A549 (cell line): Measurements from ENCODE around the gene TPD52L1. TPM values are rescaled to one million over a fixed set of nuclear protein-coding genes. Genes with fewer than 3 reads are reported as not detected.

Source experiments
- ATAC-seq, 2 experiments: fragments of 200-7000 bp in 1 of 2; fragments of >200 bp in 1 of 2; cut with Nextera tagmentation in 1 of 2; cut with Tn5 transposase in 1 of 2; 3 replicates each; pipeline versions ENCODE4 v1.8.0 to v1.9.1; 2018 to 2020; ENCODE audit warnings: mild to moderate bottlenecking in 1 of 2, moderate library complexity in 1 of 2
- CTCF ChIA-PET: fragments of 300-600 bp; sonication (Branson Sonifier 250); formaldehyde crosslinking; extraction: SDS; loops from one replicate; lab custom pipeline; 2021; ENCODE audit warnings: antibody characterized with exemption, inconsistent platforms; lab: Yijun Ruan, JAX
- POLR2A ChIA-PET: fragments of 350-600 bp; formaldehyde crosslinking; extraction: SDS; loops from one replicate; lab custom pipeline; 2021; ENCODE audit warnings: antibody characterized with exemption, inconsistent platforms; lab: Yijun Ruan, JAX
- DNase-seq, 2 experiments: peaks; one replicate each; pipeline versions ENCODE4 v3.0.0 to v3.0.0-alpha.2; 2011 to 2016; ENCODE audit warnings: low read depth in 1 of 2, low spot score in 1 of 2
- FAIRE-seq: peaks from 2 replicates; lab custom pipeline; 2011; peaks lifted over from hg19 to GRCh38; lab: Jason Lieb, UNC
- H3K27ac ChIP-seq, 2 experiments: fragments of >200 bp; sonication (Bioruptor Twin); formaldehyde crosslinking; 3 replicates each; pipeline ENCODE4 v1.5.1; 2016 to 2017
- H3K4me1 ChIP-seq: fragments of >200 bp; sonication (Bioruptor Twin); formaldehyde crosslinking; 3 replicates; pipeline ENCODE4 v1.6.1; 2016
- H3K4me2 ChIP-seq: fragments of >200 bp; sonication (Bioruptor Twin); formaldehyde crosslinking; 3 replicates; pipeline ENCODE4 v1.6.1; 2016
- H3K4me3 ChIP-seq: fragments of >200 bp; sonication (Bioruptor Twin); formaldehyde crosslinking; 3 replicates; pipeline ENCODE4 v1.5.1; 2016
- H3K9me3 ChIP-seq: fragments of >200 bp; sonication (Bioruptor Twin); formaldehyde crosslinking; 3 replicates; pipeline ENCODE4 v1.6.1; 2016
- CEBPB ChIP-seq, 2 experiments: fragments of >200 bp in 1 of 2; sonication (Bioruptor Twin) in 1 of 2; formaldehyde crosslinking in 1 of 2; IDR thresholded peaks; 2 replicates each; pipeline ENCODE4 v1.6.1; 2012 to 2016
- CHD4 ChIP-seq: fragments of 200-600 bp; sonication (generic); IDR thresholded peaks from 2 replicates; pipeline ENCODE4 v1.6.1; 2016; ENCODE audit warnings: antibody characterized with exemption, mild to moderate bottlenecking, borderline replicate concordance
- E2F6 ChIP-seq: IDR thresholded peaks from 2 replicates; pipeline ENCODE4 v1.6.1; 2012; ENCODE audit warnings: low read depth, borderline replicate concordance
- EHMT2 ChIP-seq: fragments of 200-600 bp; sonication (generic); IDR thresholded peaks from 2 replicates; pipeline ENCODE4 v1.6.1; 2016; ENCODE audit warnings: antibody characterized with exemption, low read depth, mild to moderate bottlenecking, moderate library complexity
- ELK1 ChIP-seq: fragments of 150-350 bp; IDR thresholded peaks from 2 replicates; pipeline ENCODE4 v1.6.1; 2014; ENCODE audit warnings: low read depth, mild to moderate bottlenecking, low read length
- FOSB ChIP-seq: fragments of 250-450 bp; sonication (Bioruptor Pico); IDR thresholded peaks from 2 replicates; pipeline ENCODE4 v1.5.0; 2020; ENCODE audit warnings: mild to moderate bottlenecking, moderate library complexity
- HDAC2 ChIP-seq: fragments of 200-600 bp; sonication (generic); IDR thresholded peaks from 2 replicates; pipeline ENCODE4 v1.6.1; 2016
- HEYL ChIP-seq: fragments of 250-450 bp; sonication (Bioruptor Pico); IDR thresholded peaks from 2 replicates; pipeline ENCODE4 v1.8.0; 2021; ENCODE audit warnings: mild to moderate bottlenecking, moderate library complexity
- HMGXB4 ChIP-seq: fragments of 250-450 bp; sonication (Bioruptor Pico); IDR thresholded peaks from 2 replicates; pipeline ENCODE4 v1.5.0; 2021; ENCODE audit warnings: mild to moderate bottlenecking, moderate library complexity, borderline replicate concordance
- HOXA7 ChIP-seq: fragments of 250-450 bp; sonication (Bioruptor Pico); IDR thresholded peaks from 2 replicates; pipeline ENCODE4 v1.5.0; 2020; ENCODE audit warnings: mild to moderate bottlenecking, moderate library complexity
- HOXB13 ChIP-seq: fragments of 250-450 bp; sonication (Bioruptor Pico); IDR thresholded peaks from 2 replicates; pipeline ENCODE4 v1.5.0; 2020; ENCODE audit warnings: low read depth, mild to moderate bottlenecking, moderate library complexity
- KDM5A ChIP-seq: fragments of 200-600 bp; sonication (generic); IDR thresholded peaks from 2 replicates; pipeline ENCODE4 v1.6.1; 2016; ENCODE audit warnings: antibody characterized with exemption, mild to moderate bottlenecking
- NFE2L2 ChIP-seq: fragments of 150-350 bp; conservative IDR thresholded peaks from 2 replicates; pipeline ENCODE4 v1.6.1; 2014; ENCODE audit warnings: low read length
- NR3C1 ChIP-seq: fragments of >200 bp; sonication (Bioruptor Twin); formaldehyde crosslinking; IDR thresholded peaks from 3 replicates; pipeline ENCODE4 v1.6.1; 2017
- POLR2AphosphoS2 ChIP-seq: conservative IDR thresholded peaks from 2 replicates; pipeline ENCODE4 v1.6.1; 2012; ENCODE audit warnings: low read length, improper control_type of control experiment, inconsistent platforms
- RAD21 ChIP-seq, 2 experiments: fragments of >200 bp in 1 of 2; sonication (Bioruptor Twin) in 1 of 2; formaldehyde crosslinking in 1 of 2; IDR thresholded peaks in 1 of 2; conservative IDR thresholded peaks in 1 of 2; 2 replicates in 1 of 2; 3 replicates in 1 of 2; pipeline ENCODE4 v1.6.1; 2012 to 2018; ENCODE audit warnings: inconsistent platforms in 1 of 2
- ZFP36 ChIP-seq: fragments of 450-650 bp; IDR thresholded peaks from 2 replicates; pipeline ENCODE4 v1.6.1; 2014; ENCODE audit warnings: borderline replicate concordance; ENCODE audit not compliant: partially characterized antibody
- ZSCAN20 ChIP-seq: fragments of 250-450 bp; sonication (Bioruptor Pico); IDR thresholded peaks from 2 replicates; pipeline ENCODE4 v1.8.0; 2022; ENCODE audit warnings: mild to moderate bottlenecking, moderate library complexity
- WGBS: methylation state at CpG from one replicate; pipeline ENCODE4 v1.1.6; 2017; ENCODE audit errors: missing lambda C conversion rate; 5-methylcytosine and 5-hydroxymethylcytosine counted together
- polyA plus RNA-seq, 4 experiments: library from polyadenylated mRNA; depleted of rRNA in 3 of 4; stranded (reverse); fragments of >200 nt; fragmentation: RNase III in 1 of 4; extraction: RNeasy Plus Mini Kit Qiagen cat#74134 plus additional on column Dnase treatment in 1 of 4; gene quantifications; 2 replicates in 3 of 4; 3 replicates in 1 of 4; pipeline ENCODE4 v1.2.3, GENCODE V29; 2011 to 2017

TPD52L1 gene
- polyA plus RNA-seq, 2 of the 4 experiments (the other 2 are of a cell fraction), result 90.1 to 144 TPM

- TF ChIP-seq HMGXB4 (CRISPR knock-in tag), result no peak
Measured at GRCh38 chr6:125169058-125169457, 15.5 kb downstream of the TPD52L1 start (continued).

- DNase-seq (no peak), FAIRE-seq (no peak), ATAC-seq (no peak)
- Histone ChIP-seq H3K9me3 (no peaks in the 10 kb centered on the region), H3K4me2 (no peak overlapping the region), H3K4me1 (peaks cover 32% of the 10 kb centered on the region), H3K4me3 (no peak overlapping the region), H3K27ac (peak overlapping the region; percentile 54 to 65; a peak in 5 of 6 replicates)
- TF ChIP-seq HOXA7, result no peak
- CTCF ChIA-PET, result interaction anchor here (1.3 to 2.1 kb wide), 3 partner anchors 14 to 23 kb away, joined by 3 to 9 read pairs (median 7); partner anchors contain the start of gene TPD52L1
- POLR2A ChIA-PET, result no interaction called here
- WGBS, result 79% methylated on average over 3 of the region's 3 CpGs
Measured at GRCh38 chr6:125169522-125169921, 15.9 kb downstream of the TPD52L1 start.

GRCh38 chr6:125170376-125170775 lies 16.8 kb downstream of the TPD52L1 start:
- peak overlapping the region; percentile 13; the same call in 1 of the 3 replicates for H3K4me2 ChIP-seq
- TF ChIP-seq EHMT2 (no peak), POLR2AphosphoS2 (no peak), KDM5A (no peak), CEBPB (IDR thresholded peaks at IDR 0.05) (no peak), HOXB13 (CRISPR knock-in tag) (no peak), E2F6 (no peak), CHD4 (no peak), FOSB (CRISPR knock-in tag) (no peak), HEYL (CRISPR knock-in tag) (no peak), ELK1 (no peak), HDAC2 (no peak), ZSCAN20 (CRISPR knock-in tag) (no peak), NR3C1 (no peak), RAD21 (conservative IDR thresholded peaks at IDR 0.05 in 1 of 2, IDR thresholded peaks at IDR 0.05 in 1 of 2) (no peak), NFE2L2 (no peak), ZFP36 (no peak)
- TF ChIP-seq, all 56 proteins: peak for 0

More at GRCh38 chr6:125170376-125170775, 16.8 kb downstream of the TPD52L1 start:
- FAIRE-seq, result no peak
- ChIA-PET POLR2A (no interaction called here), CTCF (interaction anchor here (1.1 to 2.1 kb wide), 3 partner anchors 17 to 22 kb away, joined by 3 to 9 read pairs (median 3); partner anchors contain the start of gene TPD52L1)
- peaks cover 40% of the 10 kb centered on the region for H3K4me1 ChIP-seq
- 95% methylated on average over 1 of the region's 1 CpG for WGBS
- no peak for DNase-seq
- H3K4me3 ChIP-seq, result no peak overlapping the region
- ATAC-seq, result no peak
- peak overlapping the region; percentile 54 to 65; a peak in 5 of 6 replicates for H3K27ac ChIP-seq
- no peaks in the 10 kb centered on the region for H3K9me3 ChIP-seq
